Neutrophil (primary cell): ENCODE measurements around the gene OLIG1.

Experiments
- H3K27ac ChIP-seq: fragments of 200-600 bp; sonication (generic); 2 replicates; pipeline ENCODE4 v1.5.1; 2016; ENCODE audit warnings: mild to moderate bottlenecking, moderate library complexity
- H3K27me3 ChIP-seq: fragments of 200-600 bp; sonication (generic); 2 replicates; pipeline ENCODE4 v1.6.0; 2016; ENCODE audit warnings: mild to moderate bottlenecking
- H3K36me3 ChIP-seq: fragments of 200-600 bp; sonication (generic); 2 replicates; pipeline ENCODE4 v1.5.1; 2017
- H3K4me1 ChIP-seq, 2 experiments: fragments of 200-600 bp in 1 of 2; sonication (generic) in 1 of 2; 1 replicate in 1 of 2; 2 replicates in 1 of 2; pipeline versions ENCODE4 v1.5.1 to v1.6.1; 2013 to 2016; ENCODE audit warnings: low read depth in 1 of 2, low read length in 1 of 2, mild to moderate bottlenecking in 1 of 2, moderate library complexity in 1 of 2; ENCODE audit not compliant: control insufficient read depth in 1 of 2, insufficient read depth in 1 of 2
- H3K4me3 ChIP-seq, 2 experiments: fragments of 200-600 bp in 1 of 2; sonication (generic) in 1 of 2; 1 replicate in 1 of 2; 2 replicates in 1 of 2; pipeline ENCODE4 v1.5.1; 2013 to 2016; ENCODE audit warnings: low read depth in 1 of 2, low read length in 1 of 2, mild to moderate bottlenecking in 1 of 2, moderate library complexity in 1 of 2
- H3K9me3 ChIP-seq: fragments of 200-600 bp; sonication (generic); 2 replicates; pipeline ENCODE4 v1.5.1; 2016
- TF ChIP-seq, protein P1 (sequence below): fragments of 200-600 bp; sonication (generic); IDR thresholded peaks from 2 replicates; pipeline ENCODE4 v1.5.1; 2016; ENCODE audit warnings: antibody characterized with exemption

The OLIG1 gene

DNA sequence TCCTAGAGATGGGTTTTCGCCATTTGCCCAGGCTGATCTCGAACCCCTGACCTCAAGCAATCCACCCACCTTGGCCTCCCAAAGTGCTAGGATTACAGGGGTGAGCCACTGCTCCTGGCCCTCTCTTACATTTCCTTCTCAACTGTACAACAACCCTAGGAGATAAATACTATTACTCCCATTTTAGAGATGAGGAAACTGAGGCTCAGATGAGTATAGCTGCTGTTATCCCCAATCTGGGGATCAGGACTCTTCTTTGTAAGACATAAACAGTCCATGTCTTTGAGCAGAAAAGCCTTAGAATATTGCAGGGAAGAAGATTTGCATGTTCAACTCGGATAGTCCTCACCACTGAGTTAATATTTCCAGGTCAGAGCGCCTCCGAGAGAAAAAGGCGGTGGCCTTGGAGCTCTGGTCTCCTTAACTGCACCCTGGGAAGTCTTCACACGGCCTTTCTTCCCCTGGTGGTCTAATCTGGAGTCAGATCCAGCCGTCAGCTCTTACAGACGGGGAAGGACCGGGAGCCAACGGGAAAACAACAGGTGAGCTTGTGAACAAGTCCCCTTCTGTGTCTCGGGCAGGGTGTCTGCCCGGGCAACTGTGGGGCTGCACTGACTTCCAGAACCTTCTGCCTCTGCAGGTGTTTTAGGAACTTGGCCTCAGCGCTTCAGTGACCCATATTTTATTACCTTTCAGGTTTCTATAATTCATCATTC is 5.9 kb upstream of the OLIG1 start:
- peak overlapping the region; percentile 68 for H3K27ac ChIP-seq
- no peaks in the 10 kb centered on the region for H3K9me3 ChIP-seq
- no peaks in the 10 kb centered on the region for H3K36me3 ChIP-seq
- H3K27me3 ChIP-seq, result no peaks in the 10 kb centered on the region
- H3K4me3 ChIP-seq, result peak overlapping the region; percentile 15 to 19
- TF ChIP-seq, protein P1, sequence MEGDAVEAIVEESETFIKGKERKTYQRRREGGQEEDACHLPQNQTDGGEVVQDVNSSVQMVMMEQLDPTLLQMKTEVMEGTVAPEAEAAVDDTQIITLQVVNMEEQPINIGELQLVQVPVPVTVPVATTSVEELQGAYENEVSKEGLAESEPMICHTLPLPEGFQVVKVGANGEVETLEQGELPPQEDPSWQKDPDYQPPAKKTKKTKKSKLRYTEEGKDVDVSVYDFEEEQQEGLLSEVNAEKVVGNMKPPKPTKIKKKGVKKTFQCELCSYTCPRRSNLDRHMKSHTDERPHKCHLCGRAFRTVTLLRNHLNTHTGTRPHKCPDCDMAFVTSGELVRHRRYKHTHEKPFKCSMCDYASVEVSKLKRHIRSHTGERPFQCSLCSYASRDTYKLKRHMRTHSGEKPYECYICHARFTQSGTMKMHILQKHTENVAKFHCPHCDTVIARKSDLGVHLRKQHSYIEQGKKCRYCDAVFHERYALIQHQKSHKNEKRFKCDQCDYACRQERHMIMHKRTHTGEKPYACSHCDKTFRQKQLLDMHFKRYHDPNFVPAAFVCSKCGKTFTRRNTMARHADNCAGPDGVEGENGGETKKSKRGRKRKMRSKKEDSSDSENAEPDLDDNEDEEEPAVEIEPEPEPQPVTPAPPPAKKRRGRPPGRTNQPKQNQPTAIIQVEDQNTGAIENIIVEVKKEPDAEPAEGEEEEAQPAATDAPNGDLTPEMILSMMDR, result no peak
- peaks cover 96 to 98% of the 10 kb centered on the region in 2 experiments for H3K4me1 ChIP-seq

DNA sequence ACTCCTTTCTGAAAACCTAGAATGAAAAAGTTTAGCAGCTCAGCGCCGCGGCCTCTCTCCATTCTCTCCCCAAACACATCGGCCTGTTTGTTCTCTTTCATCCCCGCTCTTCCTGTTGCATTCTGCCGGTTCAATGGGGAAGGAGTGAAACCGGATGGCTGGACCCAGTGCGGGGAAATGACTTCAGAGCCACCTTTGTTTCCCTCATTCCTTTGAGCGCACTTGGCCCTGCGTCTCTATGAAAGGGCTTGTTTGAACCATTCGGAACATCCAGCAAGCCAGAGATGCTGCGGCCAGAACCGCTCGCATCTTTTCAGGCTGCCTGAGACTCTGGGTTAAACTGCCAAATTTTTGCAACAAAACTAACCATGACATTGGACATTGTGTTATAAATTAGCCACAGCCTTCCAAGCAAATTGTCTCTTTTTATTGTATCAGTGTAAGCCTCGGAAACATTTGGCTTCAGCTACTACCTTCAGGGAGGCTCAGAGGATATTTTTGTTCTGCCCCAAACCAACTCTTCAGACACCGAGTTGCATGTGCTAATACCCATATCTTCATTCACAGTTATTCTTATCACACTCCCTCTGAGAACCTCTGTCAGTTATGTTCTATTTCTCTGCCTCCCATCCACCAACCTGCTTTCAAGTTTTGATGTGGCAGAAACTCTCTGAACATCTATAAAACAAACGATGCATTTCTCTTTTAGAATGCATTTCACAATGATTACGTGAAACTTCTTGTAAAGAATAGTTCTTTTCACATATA is 5.1 kb upstream of the OLIG1 start:
- TF ChIP-seq, protein P1, result no peak
- H3K4me1 ChIP-seq, result peaks cover 96 to 98% of the 10 kb centered on the region in 2 experiments
- peak overlapping the region; percentile 68 for H3K27ac ChIP-seq
- no peaks in the 10 kb centered on the region for H3K36me3 ChIP-seq
- H3K27me3 ChIP-seq, result no peaks in the 10 kb centered on the region
- H3K4me3 ChIP-seq, result peak overlapping the region; percentile 15 to 19
- no peaks in the 10 kb centered on the region for H3K9me3 ChIP-seq

DNA sequence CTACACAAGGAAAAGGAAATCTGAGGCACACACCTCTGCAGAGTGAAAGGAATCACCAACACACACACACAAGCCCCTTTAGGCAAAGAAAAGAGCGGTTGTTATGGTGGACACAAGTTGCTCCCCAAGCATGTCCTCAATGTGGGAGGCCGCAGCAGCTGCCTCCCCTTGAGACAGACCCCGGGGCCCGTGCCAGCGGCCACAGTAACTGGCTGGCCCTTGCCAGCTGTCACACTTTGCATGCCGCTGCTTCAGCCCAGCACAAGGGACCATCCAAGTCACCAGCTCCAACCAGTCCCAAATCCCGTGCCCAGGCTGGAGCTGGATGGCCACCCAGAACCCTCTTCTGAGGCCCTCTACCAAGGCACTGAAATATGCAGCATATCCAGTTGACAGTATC is 2.9 kb upstream of the OLIG1 start:
- H3K4me1 ChIP-seq, result peaks cover 81 to 88% of the 10 kb centered on the region in 2 experiments
- H3K4me3 ChIP-seq, result peak overlapping the region; percentile 1 to 29
- TF ChIP-seq, protein P1, result no peak
- no peaks in the 10 kb centered on the region for H3K36me3 ChIP-seq
- H3K27me3 ChIP-seq, result peaks cover 3% of the 10 kb centered on the region
- peak overlapping the region; percentile 59 for H3K27ac ChIP-seq
- no peaks in the 10 kb centered on the region for H3K9me3 ChIP-seq

DNA sequence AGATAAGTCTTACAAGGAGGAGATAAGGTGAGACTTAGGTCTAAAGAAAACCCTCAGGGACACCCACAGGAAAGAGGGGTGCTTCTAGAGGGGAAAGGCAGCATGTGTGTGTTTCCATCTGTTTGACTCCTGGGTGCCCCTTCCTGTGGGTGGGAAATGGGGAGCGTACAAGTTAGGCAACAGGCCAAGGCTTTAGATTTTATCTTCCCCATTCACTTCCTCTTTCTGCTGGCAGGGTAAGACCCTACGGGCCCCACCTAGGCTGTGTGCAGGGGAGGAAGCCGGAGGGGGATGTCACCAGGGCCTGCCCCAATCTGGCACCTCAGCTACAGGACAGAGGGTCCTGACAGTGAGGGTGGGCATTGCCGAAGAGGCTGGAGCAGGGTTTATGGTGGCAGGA is 2.5 kb upstream of the OLIG1 start:
- H3K4me3 ChIP-seq, result peak overlapping the region; percentile 1 to 29
- H3K27ac ChIP-seq, result peak overlapping the region; percentile 59
- TF ChIP-seq, protein P1, result no peak
- H3K27me3 ChIP-seq, result peaks cover 7% of the 10 kb centered on the region
- H3K9me3 ChIP-seq, result no peaks in the 10 kb centered on the region
- no peaks in the 10 kb centered on the region for H3K36me3 ChIP-seq
- peaks cover 83 to 90% of the 10 kb centered on the region in 2 experiments for H3K4me1 ChIP-seq

DNA sequence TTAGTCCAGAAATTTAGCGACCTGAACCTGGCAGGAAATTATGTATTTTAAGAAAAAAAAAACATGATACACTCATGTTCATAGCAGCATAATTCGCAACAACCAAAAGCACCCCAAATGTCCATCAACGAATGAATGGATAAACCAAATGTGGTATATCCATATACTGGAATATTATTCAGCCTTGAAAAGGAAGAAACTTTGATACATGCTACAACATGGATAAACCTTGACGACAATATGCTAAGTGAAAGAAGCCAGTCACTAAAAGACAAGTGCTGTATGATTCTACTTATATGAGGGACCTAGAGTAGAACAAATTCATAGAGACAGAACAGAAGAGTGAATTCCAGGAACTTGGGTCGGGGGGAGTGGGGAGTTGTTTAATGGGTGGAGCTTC is 698 bp upstream of the OLIG1 start:
- Histone ChIP-seq H3K4me1 (peaks cover 68 to 74% of the 10 kb centered on the region in 2 experiments), H3K9me3 (no peaks in the 10 kb centered on the region), H3K27ac (peak overlapping the region; percentile 84), H3K36me3 (no peaks in the 10 kb centered on the region), H3K4me3 (peak overlapping the region; percentile 77 to 96), H3K27me3 (peaks cover 25% of the 10 kb centered on the region)
- TF ChIP-seq, protein P1, result no peak
